ENCODE results near the gene REEP1. TPM values are rescaled to one million over a fixed set of nuclear protein-coding genes. Genes with fewer than 3 reads are reported as not detected.
A peak's percentile ranks its signal among the peaks of the same experiment; 100 is the strongest.

REEP1 gene
- total and polyA plus RNA-seq, 2 experiments from 2014 or later = 21.5 to 26.5 TPM

GRCh38 chr2:86186431-86186830 lies 151.0 kb downstream of the REEP1 start:
- Histone ChIP-seq H3K4me3 (no peak overlapping the region), H2AFZ (no peak overlapping the region), H3K9me2 (replicated peaks; ENCODE audit: insufficient read depth) (no peaks in the 10 kb centered on the region), H3K27ac (no peak overlapping the region), H4K20me1 (ENCODE audit: insufficient read depth, poor library complexity, severe bottlenecking) (peaks cover 19% of the 10 kb centered on the region), H3K79me2 (peaks cover 100% of the 10 kb centered on the region), H3K9me3 (ENCODE audit: low read depth) (no peaks in the 10 kb centered on the region), H3K27me3 (no peaks in the 10 kb centered on the region), H3K36me3 (replicated peaks; ENCODE audit: insufficient read depth, low read depth) (no peaks in the 10 kb centered on the region), H3K4me2 (no peak overlapping the region), H3K4me1 (ENCODE audit: insufficient read depth) (no peaks in the 10 kb centered on the region)
- no peak for DNase-seq (ENCODE audit: low spot score)
- no peak for TF ChIP-seq EZH2 (IDR thresholded peaks at IDR 0.05; ENCODE audit: borderline replicate concordance)
- TF ChIP-seq CTCF (IDR thresholded peaks at IDR 0.05; ENCODE audit: poor library complexity) = no peak
- TF ChIP-seq EZH2phosphoT487 (IDR thresholded peaks at IDR 0.05; ENCODE audit: low read depth, severe bottlenecking, unreplicated experiment) = no peak

- peaks cover 19% of the 10 kb centered on the region for H4K20me1 ChIP-seq (ENCODE audit: insufficient read depth, poor library complexity, severe bottlenecking)
- no peaks in the 10 kb centered on the region for H3K4me1 ChIP-seq (ENCODE audit: insufficient read depth)
- no peaks in the 10 kb centered on the region for H3K9me3 ChIP-seq (ENCODE audit: low read depth)
- no peak overlapping the region for H2AFZ ChIP-seq
- no peaks in the 10 kb centered on the region for H3K27me3 ChIP-seq
- DNase-seq (ENCODE audit: low spot score) = no peak
- H3K4me2 ChIP-seq = no peak overlapping the region
- H3K4me3 ChIP-seq = no peak overlapping the region
- TF ChIP-seq CTCF (IDR thresholded peaks at IDR 0.05; ENCODE audit: poor library complexity) = no peak
- no peak for TF ChIP-seq EZH2 (IDR thresholded peaks at IDR 0.05; ENCODE audit: borderline replicate concordance)
- no peak for TF ChIP-seq EZH2phosphoT487 (IDR thresholded peaks at IDR 0.05; ENCODE audit: low read depth, severe bottlenecking, unreplicated experiment)
- no peaks in the 10 kb centered on the region for H3K36me3 ChIP-seq (replicated peaks; ENCODE audit: insufficient read depth, low read depth)
- 76% methylated on average over 1 of the region's 1 CpG for WGBS (ENCODE audit: low lambda C conversion rate, missing lambda C conversion rate)
- H3K27ac ChIP-seq = peak overlapping the region; percentile 28
- no peaks in the 10 kb centered on the region for H3K9me2 ChIP-seq (replicated peaks; ENCODE audit: insufficient read depth)
- peaks cover 100% of the 10 kb centered on the region for H3K79me2 ChIP-seq
Observed at GRCh38 chr2:86185517-86186212, 151.8 kb downstream of the REEP1 start.

GRCh38 chr2:86176597-86176996 lies 160.8 kb downstream of the REEP1 start:
- Histone ChIP-seq H3K4me2 (no peak overlapping the region), H4K20me1 (ENCODE audit: insufficient read depth, poor library complexity, severe bottlenecking) (no peaks in the 10 kb centered on the region), H3K4me1 (ENCODE audit: insufficient read depth) (peaks cover 12% of the 10 kb centered on the region), H3K27me3 (no peaks in the 10 kb centered on the region), H3K79me2 (peaks cover 27% of the 10 kb centered on the region), H3K9me2 (replicated peaks; ENCODE audit: insufficient read depth) (no peaks in the 10 kb centered on the region), H3K36me3 (replicated peaks; ENCODE audit: insufficient read depth, low read depth) (no peaks in the 10 kb centered on the region), H3K4me3 (no peak overlapping the region), H3K9me3 (ENCODE audit: low read depth) (no peaks in the 10 kb centered on the region), H2AFZ (no peak overlapping the region), H3K27ac (no peak overlapping the region)
- DNase-seq (ENCODE audit: low spot score) = no peak
- TF ChIP-seq CTCF (IDR thresholded peaks at IDR 0.05; ENCODE audit: poor library complexity) (no peak), EZH2phosphoT487 (IDR thresholded peaks at IDR 0.05; ENCODE audit: low read depth, severe bottlenecking, unreplicated experiment) (no peak), EZH2 (IDR thresholded peaks at IDR 0.05; ENCODE audit: borderline replicate concordance) (no peak)

Measured in hepatocyte (in vitro differentiated cells).